Subcutaneous adipose tissue (tissue), 4 donors: Measurements from ENCODE around the gene ELK4. TPM values are rescaled to one million over a fixed set of nuclear protein-coding genes. Genes with fewer than 3 reads are reported as not detected.

ENCODE experiments used
- total RNA-seq, 4 donors: library from RNA; depleted of rRNA; stranded (reverse); fragments of >200 nt; gene quantifications; one replicate each; pipeline ENCODE4 v1.1.0, GENCODE V29; 2016
- TF ChIP-seq, protein P1 (sequence below): fragments of 450-650 bp; IDR thresholded peaks from one replicate; pipeline ENCODE4 v1.5.1; 2016; ENCODE audit warnings: low read depth, mild to moderate bottlenecking, control low read depth, antibody characterized with exemption, moderate library complexity

The ELK4 gene
- total RNA-seq, 4 donors from 2014 or later, result 25.8 to 42.2 (median 29.6) TPM

GRCh38 chr1:205599669-205600042, 32.2 kb downstream of the ELK4 start:
- TF ChIP-seq, protein P1, sequence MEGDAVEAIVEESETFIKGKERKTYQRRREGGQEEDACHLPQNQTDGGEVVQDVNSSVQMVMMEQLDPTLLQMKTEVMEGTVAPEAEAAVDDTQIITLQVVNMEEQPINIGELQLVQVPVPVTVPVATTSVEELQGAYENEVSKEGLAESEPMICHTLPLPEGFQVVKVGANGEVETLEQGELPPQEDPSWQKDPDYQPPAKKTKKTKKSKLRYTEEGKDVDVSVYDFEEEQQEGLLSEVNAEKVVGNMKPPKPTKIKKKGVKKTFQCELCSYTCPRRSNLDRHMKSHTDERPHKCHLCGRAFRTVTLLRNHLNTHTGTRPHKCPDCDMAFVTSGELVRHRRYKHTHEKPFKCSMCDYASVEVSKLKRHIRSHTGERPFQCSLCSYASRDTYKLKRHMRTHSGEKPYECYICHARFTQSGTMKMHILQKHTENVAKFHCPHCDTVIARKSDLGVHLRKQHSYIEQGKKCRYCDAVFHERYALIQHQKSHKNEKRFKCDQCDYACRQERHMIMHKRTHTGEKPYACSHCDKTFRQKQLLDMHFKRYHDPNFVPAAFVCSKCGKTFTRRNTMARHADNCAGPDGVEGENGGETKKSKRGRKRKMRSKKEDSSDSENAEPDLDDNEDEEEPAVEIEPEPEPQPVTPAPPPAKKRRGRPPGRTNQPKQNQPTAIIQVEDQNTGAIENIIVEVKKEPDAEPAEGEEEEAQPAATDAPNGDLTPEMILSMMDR, result no peak

GRCh38 chr1:205598841-205599668, 32.8 kb downstream of the ELK4 start:
- TF ChIP-seq, protein P1, result no peak

GRCh38 chr1:205597691-205598314, 34.0 kb downstream of the ELK4 start:
- TF ChIP-seq, protein P1, result no peak

DNA sequence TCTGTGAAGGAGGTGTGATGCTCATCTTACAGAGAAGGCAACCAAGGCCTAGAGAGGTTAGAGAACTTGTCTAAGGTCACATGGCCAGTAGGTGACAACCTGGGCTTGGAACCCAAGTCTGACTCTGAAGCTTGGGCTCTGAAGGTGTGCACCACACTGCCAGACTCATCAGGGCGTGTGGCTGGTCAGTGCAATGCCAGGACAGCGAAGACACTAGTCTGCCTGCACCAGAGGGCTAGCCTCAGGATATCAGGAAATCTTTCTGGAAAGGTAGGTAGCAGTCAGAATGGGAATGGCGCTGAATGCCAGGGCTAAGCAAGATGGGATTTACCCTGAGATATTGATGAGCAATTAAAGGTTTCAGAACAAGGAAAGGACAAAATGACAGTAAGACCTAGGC, 34.9 kb downstream of the ELK4 start:
- TF ChIP-seq, protein P1, result no peak

GRCh38 chr1:205595861-205596260, 36.0 kb downstream of the ELK4 start:
- TF ChIP-seq, protein P1, result no peak

GRCh38 chr1:205595435-205595834, 36.4 kb downstream of the ELK4 start:
- TF ChIP-seq, protein P1, result no peak

DNA sequence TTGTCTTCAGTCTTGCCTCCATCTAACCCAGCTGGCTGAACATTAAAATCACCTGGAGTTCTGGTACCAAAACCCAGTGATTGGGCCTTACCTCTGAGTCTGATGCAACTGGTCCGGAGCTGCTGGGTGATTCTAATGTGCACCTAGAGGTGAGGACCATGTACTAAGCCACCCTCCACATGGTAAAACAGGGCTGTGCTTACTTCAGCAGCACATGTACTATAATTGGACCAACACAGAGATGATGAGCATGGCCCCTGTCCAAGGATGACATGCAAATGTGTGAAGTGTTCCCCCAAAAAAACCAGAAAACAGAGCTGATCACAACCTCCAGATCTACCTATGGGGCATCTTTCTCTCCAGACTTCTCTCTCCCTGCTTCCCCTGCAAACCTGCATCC, 37.0 kb downstream of the ELK4 start:
- TF ChIP-seq, protein P1, result no peak
